Right renal pelvis (tissue), 4 donors: ENCODE results near the gene SLC35D1. TPM values are rescaled to one million over a fixed set of nuclear protein-coding genes. Genes with fewer than 3 reads are reported as not detected.
"Not testable (repeated sequence)": the region's sequence is repeated elsewhere in the genome, so short reads cannot be mapped to it uniquely, and the experiment has no call there.

Experiments used
- DNase-seq, 4 donors: peaks; one replicate each; pipeline ENCODE4 v3.0.0-alpha.2; 2013; ENCODE audit warnings: low read depth in 4 of 4, low spot score in 3 of 4, missing footprints in 1 of 4
- polyA plus RNA-seq, 4 donors: library from polyadenylated mRNA; unstranded; fragments of 120-200 nt; gene quantifications; one replicate each; pipeline ENCODE4 v1.2.1, GENCODE V29; 2013; ENCODE audit not compliant: insufficient read length in 4 of 4

The SLC35D1 gene
- polyA plus RNA-seq, 4 donors, result 12.6 to 18.4 (median 15.9) TPM

DNA sequence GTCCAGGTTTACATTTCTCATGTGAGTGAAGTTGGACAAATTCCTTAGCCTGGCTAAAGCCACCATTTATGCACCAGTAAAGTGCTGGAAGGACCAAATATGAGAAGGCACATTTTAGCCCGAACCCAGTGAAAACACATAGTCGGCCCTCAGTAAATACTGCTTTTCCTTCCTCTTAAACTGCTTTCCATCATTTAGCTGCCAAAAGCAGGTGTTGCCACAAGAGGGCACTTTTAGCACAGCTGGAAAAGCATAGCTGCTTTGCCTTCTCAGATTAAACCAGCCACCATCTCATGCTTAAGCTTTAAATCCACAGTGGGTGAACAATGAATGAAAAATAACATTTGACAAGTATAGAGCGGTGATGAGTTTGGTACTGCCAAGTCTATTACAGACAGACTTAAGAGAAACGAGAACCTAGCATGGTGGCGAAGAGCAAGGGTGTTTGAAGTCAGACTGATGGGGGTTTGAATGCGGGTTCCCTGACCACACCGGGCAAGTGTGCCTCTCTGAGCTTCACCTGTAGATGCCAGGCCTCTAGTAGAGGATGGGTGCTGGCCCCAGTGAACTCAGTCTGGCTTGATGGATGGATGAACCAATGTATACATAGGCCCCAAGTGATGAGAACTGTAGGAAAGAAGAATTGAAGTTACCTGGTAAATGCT is 57.8 kb downstream of the SLC35D1 start:
- DNase-seq, result peak; percentile 33 to 63 (median 38)

DNA sequence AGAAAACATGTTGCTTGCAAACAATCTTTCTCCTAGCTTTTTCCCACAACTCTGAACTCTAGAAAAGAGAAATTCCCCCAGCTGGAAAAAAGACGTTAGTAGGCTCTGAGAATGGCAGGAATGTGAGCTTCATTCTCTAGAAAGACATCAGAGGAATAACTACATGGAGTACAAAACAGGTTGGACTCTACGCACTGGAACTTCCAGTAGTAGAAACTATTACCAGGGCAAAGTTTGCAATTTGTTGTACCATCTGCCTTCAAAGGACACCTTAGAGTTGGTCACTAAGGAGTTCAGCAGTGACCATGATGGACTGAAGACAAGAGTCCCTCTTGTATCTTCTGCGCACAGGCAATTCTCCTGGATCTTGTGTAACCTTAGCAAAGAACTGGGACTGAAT is 60.9 kb downstream of the SLC35D1 start:
- no peak for DNase-seq

DNA sequence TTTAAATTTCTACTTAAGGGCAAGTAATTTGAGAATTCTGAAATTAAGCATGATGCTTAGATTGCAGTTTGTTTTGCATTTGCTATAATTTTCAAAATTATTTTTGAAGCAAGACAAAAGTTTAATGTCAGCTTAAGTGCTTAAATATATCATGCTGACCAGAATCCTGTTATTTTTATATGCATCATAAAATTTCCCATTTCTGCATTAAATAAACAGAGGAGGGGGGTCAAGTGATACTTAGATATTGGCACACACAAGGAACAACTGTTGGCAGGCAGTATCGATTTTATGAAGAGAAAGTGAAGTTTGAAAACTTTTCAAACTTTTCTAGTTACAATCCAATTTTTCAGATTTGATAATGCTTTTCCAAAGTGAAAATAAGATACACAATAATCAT is 68.1 kb downstream of the SLC35D1 start:
- DNase-seq, result no peak

DNA sequence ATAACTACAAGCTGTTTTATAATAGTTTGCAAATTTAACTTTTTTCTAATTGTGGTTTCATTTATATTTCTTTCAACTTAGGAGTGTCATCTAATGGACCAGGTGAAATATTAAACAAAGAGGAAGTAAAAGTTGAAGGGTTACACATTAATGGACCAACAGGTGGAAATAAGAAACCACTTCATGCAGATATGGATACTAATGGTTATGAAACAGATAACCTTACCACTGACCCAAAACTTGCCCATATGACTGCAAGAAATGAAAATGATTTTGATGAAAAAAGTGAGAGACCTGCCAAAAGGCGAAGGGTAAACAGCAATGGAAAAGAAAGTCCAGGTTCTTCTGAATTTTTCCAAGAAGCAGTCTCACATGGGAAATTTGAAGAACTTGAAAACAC is 69.5 kb downstream of the SLC35D1 start:
- no peak for DNase-seq

DNA sequence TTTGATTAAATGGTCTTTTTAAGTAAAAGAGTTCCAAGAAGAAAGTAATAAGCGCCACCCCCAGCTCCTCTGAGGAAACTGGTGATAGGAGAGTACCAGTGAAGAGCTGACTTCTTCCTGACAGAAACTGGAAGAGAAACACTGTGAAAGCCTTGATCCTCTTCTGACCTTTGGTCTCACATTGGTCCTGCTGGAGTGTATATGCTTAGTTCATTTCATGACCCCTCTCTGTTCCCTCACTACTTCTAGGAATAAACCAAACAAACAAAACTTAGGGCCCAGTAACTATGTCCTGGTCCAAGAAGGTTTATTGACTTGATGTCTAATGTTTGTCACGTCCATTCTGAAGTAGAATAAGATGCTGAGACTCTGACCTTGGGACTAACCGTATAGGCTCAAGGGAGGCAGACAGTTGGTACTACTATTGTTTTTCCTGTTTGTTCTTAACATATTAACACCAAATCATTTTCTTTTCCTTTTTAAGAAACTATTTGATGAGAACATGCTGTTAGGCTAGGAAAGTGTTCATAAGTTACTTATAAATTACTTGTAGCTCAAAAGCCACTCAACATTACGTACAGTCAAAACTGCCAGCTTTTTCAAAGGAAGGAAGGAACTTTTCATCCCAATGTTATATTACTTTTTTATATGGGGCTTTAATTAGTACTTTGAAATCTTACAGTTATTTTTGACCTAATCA is 71.2 kb downstream of the SLC35D1 start:
- DNase-seq, result no peak

DNA sequence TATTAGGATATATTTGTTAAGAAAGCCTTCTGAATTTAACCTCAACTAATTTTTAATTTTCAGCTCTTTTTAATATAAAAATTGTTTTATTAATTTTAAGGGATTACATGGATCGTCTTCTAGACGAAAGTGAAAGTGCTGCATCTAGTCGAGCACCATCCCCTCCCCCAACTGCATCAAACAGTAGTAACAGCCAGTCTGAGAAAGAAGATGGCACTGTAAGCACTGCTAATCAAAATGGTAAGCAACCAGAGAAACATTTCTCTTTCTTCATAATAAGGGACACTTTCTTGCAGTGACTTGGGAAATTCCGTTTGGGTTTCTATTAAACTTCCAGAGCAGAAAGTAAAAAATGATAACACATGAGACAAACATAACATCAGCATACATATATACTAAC is 72.3 kb downstream of the SLC35D1 start:
- no peak for DNase-seq

DNA sequence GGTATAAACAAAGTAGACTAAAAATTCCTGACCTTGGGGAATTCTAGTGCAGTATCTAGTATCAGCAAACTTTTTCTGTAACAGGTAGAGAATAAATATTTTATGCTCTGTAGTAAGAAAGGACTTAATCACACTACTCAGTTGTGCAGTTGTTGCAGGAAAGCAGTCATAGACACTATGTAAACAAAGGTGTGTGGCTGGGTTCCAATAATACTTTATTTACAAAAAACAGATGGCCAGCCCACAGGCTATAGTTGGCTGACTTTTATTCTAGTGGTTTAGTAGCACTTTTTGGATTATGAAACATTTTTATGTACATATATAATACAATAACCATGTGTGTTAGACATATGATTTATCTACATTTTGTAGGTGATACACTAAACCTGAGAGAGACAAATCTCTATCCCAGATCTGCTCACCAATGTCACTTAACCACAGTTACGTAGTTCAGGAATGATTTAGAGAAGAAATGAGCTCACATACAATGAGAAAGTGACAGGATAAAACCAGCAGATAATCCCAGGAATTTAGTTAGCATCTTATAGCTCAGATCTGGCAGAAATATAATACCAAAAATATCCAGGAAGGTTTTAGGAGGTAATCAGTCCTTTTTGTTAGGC is 73.1 kb downstream of the SLC35D1 start:
- no peak for DNase-seq

DNA sequence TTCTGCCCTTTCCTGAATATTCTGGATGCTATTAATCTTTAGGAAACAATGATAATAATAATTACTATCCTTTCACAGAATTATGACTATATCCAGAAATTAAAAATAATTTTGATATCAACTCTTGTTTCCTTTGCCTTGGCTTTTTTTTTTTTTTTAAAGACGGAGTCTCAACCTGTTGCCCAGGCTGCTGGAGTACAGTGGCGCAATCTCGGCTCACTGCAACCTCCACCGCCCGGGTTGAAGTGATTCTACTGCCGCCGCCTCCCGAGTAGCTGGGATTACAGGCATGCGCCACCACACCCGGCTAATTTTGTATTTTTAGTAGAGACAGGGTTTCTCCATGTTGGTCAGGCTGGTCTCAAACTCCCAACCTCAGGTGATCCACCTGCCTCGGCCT is 74.3 kb downstream of the SLC35D1 start:
- DNase-seq, result not testable (repeated sequence)

DNA sequence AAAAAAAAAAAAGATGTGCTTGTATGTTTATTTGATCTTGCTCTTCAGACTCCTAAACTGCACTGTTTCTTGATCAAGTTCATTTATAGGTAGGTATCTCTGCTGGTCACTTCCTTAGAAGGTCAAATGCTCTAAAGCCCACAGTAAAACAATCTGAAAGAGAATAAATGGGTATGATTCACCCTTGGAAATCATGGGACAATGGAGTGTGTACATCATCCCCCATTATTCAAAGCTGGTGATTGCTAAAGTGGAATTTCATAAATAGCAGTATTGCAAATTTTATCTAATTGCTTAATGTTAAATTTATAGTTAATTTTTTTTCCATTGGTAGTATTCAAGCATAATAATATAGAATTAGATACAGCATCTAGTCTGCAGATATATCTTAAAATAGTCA is 75.7 kb downstream of the SLC35D1 start:
- no peak for DNase-seq

DNA sequence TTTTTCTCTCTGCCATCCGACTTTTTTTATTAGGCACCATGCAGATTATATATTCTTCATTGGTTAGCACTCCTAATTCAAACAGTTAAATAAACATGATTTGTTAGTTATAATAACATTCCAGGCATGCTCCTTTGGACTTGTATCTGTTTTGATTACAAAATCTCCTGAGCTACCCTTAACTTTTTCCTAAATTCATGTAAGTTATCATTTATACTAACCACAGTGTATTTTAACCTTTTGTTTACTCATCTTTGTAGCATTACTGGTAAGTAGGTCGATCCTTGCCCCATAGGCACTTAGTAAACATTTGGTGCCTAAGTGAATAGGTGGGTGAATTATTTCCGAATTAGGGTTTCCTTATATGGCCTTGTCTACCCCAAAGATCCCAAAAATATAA is 85.4 kb downstream of the SLC35D1 start:
- no peak for DNase-seq

DNA sequence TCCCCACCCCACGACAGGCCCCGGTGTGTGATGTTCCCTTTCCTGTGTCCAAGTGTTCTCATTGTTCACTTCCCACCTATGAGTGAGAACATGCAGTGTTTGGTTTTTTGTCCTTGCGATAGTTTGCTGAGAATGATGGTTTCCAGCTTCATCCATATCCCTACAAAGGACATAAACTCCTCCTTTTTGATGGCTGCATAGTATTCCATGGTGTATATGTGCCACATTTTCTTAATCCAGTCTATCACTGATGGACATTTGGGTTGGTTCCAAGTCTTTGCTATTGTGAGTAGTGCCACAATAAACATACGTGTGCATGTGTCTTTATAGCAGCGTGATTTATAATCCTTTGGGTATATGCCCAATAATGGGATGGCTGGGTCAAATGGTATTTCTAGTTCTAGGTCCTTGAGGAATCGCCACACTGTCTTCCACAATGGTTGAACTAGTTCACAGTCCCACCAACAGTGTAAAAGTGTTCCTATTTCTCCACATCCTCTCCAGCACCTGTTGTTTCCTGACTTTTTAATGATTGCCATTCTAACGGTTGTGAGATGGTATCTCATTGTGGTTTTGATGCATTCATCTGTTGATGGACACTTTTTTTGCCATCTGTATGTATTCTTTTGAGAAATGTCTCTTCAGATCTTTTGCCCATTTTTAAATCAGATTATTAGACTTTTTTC is 87.6 kb downstream of the SLC35D1 start:
- DNase-seq, result not testable (repeated sequence)

DNA sequence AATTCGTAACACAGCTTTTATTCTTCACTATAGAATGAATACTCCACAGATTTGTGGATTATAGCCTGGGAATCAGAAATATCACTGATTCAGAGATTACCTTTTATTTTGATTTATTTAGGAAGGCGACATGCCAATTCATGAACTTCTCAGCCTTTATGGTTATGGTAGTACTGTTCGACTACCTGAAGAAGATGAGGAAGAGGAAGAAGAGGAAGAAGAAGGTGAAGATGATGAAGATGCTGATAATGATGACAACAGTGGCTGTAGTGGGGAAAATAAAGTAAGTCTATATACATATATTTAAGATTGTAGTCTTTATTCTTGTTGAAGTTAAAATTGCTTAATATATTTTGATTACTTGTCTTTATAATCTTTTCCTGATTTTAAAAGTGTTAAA is 96.0 kb downstream of the SLC35D1 start:
- no peak for DNase-seq

DNA sequence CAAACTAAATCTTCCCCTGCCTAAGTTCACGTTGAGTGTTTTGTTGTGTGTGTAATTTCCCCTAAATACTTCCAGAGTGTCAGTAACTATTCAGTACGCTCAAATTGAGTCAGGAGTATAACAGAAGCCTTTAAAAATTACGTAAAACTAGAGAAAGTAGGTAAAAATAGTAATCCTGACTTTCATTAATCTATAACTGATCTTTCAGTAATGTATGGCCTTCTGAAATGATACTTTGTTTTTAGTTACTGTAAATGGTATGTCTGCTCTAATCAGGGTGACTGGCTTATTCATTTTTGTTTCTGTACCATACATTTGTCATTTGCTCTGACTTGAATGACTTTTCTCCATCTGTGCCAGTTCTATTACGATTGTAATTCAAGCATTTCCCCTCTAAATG is 99.7 kb downstream of the SLC35D1 start:
- no peak for DNase-seq

DNA sequence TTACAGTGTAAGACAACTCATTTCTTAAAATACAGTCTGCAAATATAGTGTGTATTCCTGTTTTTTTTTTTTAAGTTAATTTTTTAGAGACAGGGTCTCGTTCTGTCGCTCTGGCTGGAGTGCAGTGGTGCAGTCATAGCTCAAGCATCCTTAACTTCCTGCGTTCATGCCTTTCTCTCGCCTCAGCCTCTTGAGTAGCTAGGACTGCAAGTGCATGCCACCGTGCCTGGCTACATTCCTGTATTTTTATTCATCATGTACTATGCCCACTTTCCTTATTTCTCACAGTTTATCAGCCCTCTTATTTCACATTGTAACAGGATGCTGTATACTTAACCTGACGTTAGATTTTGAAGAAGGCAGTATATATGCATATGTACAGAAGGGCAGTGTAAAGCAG is 102.4 kb downstream of the SLC35D1 start:
- no peak for DNase-seq

Other genes starting within 250 kb of the SLC35D1 start
- 10 to 100 TPM; 12.7 to 15.7 (median 15.0) TPM for gene DNAI4, start 129.3 kb downstream of the SLC35D1 start, polyA plus RNA-seq
- gene MIER1, start 129.2 kb downstream of the SLC35D1 start, polyA plus RNA-seq, result 10 to 100 TPM; 32.4 to 45.4 (median 43.2) TPM
- gene C1orf141, start 80.8 kb upstream of the SLC35D1 start, polyA plus RNA-seq, result under 1 TPM in 1 of 4 donors, not detected in 3; 0.10 TPM
- under 1 TPM in 1 of 4 donors, not detected in 3; 0.04 TPM for gene IL23R, start 112.3 kb upstream of the SLC35D1 start, polyA plus RNA-seq